ENCODE measurements around the gene MST1R.

GRCh38 chr3:49842843-49843517 is 60.7 kb downstream of the MST1R start:
- TF ChIP-seq, protein P1, sequence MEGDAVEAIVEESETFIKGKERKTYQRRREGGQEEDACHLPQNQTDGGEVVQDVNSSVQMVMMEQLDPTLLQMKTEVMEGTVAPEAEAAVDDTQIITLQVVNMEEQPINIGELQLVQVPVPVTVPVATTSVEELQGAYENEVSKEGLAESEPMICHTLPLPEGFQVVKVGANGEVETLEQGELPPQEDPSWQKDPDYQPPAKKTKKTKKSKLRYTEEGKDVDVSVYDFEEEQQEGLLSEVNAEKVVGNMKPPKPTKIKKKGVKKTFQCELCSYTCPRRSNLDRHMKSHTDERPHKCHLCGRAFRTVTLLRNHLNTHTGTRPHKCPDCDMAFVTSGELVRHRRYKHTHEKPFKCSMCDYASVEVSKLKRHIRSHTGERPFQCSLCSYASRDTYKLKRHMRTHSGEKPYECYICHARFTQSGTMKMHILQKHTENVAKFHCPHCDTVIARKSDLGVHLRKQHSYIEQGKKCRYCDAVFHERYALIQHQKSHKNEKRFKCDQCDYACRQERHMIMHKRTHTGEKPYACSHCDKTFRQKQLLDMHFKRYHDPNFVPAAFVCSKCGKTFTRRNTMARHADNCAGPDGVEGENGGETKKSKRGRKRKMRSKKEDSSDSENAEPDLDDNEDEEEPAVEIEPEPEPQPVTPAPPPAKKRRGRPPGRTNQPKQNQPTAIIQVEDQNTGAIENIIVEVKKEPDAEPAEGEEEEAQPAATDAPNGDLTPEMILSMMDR (IDR thresholded peaks at IDR 0.05): no peak
- TF ChIP-seq POLR2A (IDR thresholded peaks at IDR 0.05): no peak
